Measurements from ENCODE around the gene FRY. TPM values are rescaled to one million over a fixed set of nuclear protein-coding genes. Genes with fewer than 3 reads are reported as not detected.
A peak's percentile ranks its signal among the peaks of the same experiment; 100 is the strongest.

FRY gene
- total RNA-seq, 1 experiment from 2014 or later, result 5.7 TPM

DNA sequence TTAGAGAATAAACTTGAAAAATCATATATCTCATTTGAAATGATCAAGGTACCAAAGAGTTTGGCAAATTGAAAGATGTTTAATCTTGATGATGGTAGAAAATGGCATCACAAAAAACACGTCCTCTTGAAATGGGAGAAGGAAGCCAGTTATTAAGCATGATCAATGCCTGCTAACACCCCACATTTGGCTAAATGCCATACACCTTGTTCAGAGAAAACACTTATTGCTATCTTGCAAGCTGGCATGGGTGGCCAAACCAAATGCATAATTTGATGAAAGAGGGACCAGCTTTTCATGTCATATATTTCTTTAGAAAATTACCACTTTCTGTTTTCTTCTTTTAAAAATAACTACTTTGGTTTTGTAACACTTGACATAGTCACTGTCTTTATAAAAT is 142.3 kb downstream of the FRY start:
- DNase-seq (ENCODE audit: low read depth), result no peak

DNA sequence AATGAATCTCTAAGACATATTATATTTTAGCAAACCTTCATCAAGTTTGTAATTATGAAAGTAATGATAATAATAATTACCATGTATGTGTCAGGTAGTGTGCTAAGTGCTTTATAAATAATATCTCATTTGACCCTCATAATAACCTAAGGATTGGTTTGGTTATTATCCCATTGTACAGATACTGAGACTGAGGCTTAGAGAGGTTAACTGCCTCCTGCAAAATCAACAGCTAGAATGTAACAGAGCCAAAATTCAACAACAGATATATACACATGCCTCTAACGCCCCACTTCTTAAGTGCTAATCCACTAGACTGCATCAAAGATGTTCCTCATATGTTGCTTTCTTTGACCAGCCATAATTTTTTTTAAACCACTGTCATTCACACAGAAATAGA is 142.8 kb downstream of the FRY start:
- DNase-seq (ENCODE audit: low read depth), result no peak

DNA sequence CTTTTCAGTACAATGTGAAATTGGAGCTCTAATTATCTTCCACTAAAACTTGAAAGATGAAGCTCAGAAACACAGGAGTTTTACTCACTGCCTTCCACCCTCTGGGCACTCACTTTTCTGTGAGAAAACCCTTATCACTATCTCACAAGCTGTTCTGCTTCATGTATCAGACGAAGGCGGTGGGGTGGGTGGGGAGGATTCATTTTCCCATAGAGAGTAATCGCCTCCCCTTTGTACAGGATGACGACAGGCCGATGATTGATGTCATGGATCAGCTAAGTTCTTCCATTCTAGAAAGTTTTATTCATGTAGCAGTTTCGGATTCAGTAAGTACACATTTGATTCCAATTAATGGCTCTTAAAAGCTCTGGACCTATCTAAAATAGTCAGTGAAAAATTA is 143.7 kb downstream of the FRY start:
- DNase-seq (ENCODE audit: low read depth), result no peak

DNA sequence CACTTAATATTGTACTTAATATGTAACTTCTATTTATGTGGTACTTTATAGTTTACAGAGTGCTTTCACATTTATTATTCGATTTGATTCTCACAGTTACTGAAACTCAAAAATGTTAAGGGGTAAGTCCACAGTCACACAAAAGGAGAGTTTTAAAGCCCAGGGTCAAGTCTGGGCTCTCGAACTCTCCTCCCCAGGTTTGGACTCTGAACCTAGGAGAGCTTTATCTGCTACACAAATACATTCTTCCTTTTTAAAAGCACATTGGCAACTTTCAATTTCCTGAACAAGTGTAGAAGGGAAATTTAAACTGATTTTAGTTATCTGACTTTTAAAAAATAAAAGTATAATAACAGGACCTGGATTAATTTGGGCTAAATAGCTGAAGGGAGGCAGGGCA is 144.4 kb downstream of the FRY start:
- DNase-seq (ENCODE audit: low read depth), result no peak

DNA sequence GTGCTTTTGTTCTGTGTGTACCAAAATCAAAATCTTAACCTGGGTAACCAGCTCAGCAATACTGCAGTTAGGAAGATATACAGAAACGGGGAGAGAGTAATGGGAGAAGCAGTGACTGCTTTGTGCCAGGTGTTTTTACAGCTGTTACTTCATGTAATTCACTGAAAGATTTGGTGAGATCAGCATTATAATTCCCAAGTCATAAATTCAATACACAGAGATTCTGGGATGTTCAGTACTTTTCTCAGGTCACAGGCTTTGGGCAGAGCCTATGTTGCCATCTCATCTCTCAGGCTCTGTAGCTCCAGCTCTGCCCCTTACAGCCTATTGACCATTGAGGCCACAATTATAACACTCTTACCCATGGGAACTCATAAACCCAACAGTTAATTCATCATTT is 145.1 kb downstream of the FRY start:
- DNase-seq (ENCODE audit: low read depth), result no peak

DNA sequence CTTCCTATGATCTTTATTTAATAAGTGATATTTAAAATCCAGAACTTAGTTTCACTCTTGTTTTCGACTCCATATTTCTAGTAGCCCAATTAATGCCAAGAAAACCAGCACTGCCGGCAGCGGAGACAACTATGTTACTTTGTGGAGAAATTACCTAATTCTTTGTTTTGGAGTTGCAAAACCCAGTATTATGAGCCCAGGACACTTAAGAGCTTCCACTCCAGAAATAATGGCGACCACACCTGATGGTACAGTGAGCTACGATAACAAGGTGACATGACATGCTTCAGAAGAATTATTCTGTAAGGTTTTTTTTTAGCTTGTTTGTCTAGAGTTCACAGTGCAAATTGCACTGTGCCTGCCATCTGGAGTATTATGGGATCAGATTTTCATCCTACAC is 147.2 kb downstream of the FRY start:
- no peak for DNase-seq (ENCODE audit: low read depth)

DNA sequence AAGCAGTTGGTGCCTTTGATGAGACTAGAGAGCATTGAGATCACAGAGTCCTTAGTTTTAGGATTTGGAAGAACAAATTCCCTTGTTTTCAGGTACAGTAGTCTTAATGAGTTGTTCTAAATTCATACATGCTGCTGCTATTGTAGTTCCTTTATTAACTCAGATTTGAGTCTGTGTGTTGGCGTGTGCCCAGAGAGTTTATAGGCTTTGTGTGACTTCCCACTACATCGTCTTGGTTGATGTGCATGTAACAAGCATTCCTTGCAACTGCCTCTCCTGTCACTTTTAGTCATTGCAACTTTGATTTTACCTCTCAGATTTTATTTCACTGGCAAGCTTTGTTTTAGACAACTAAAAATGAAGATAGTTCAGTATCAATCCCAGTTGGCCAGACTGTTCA is 148.1 kb downstream of the FRY start:
- DNase-seq (ENCODE audit: low read depth), result no peak

DNA sequence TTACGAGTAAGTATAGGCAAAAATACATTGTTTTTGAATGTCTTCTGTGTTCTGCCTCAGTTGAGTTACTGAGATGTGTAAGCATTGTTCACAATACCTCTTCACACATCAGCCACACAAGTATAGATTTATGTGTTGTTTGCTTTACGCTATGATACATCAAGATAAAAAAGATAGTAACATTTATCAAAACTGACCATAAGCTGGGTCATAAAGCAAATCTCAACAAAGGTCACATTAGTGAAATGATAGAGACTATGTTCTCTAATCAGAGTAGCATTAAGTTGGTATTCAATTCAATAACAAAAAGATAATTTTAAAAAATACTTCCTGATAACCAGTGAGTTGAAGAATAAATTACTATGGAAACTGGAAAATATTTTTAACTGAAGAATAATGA is 156.1 kb downstream of the FRY start:
- no peak for DNase-seq (ENCODE audit: low read depth)

DNA sequence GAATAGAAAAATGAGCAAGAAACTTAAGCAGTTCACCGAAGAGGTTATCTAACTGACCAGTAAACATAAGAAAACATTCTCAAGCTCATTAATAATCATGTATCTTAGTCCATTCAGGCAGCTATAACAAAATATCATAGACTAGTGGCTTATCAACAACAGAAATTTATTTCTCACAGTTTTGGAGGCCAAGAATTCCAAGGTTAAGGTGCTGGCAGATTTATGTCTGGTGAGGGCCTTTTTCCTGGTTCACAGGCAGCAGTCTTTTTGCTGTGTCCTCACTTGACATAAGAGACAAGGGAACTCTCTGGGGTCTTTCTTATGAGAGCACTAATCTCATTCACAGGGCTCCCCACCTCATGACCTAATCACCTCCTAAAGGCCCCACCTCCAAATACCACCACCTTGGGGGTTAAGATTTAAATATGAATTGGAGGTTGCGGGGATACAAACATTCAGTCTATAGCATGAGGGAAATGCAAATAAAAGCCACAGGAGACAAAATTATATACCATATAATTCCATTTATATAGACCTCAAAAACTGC is 160.0 kb downstream of the FRY start:
- no peak for DNase-seq (ENCODE audit: low read depth)

DNA sequence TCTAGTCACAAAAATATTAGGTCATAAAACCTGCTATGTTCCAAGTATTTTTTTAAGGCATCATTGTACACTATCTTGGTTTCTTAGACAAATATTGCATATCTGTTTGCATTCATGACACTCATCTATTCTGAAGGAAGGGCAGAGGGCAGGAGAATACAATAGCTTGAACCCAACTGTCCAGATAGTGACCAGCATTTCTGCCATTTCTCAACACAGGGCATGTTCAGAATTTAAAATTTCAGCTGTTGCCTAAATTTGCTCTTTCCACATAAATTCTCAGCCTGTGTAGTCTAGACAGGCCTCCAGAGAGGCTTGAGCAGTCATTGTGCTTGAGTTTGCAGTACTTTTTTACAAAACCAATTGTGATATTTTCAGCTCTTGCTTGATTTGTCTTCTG is 164.1 kb downstream of the FRY start:
- DNase-seq (ENCODE audit: low read depth), result no peak

DNA sequence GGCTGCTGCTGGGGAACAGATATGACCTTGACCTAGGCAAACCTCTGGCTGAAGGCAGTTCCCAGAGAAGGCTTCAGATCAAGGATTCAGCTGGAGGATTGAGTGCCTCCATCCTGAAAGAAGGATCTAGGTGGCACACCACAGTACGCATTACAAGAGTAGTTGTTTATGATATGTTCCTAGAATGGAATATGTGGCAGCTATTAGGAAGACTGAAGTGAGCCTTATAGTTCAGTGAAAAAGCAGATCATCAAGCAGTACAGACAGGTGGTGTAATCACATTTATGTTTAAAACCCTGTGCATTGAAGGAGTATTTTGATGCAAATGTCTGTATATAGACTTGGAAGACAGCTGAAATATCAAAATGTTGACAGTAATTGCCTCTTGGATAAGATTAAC is 167.6 kb downstream of the FRY start:
- DNase-seq (ENCODE audit: low read depth), result no peak

DNA sequence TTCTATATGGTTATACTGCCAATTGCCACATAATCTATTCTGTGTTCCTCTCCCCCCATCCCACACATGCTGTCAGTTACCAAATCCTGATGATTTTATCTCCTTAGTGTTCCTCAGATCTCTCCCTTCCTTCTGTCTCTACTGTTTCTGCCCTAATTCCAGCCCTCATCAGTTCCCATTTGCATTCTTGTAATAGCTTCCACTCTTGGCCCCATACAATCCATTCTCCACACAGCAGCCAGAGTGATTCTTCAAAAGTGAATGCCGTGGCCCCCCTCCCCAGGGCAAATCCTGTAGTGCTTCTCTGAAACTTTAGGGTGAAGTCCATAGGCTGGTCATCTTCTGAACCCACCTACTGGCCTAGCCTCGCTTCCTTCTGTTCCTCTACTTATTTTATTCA is 169.2 kb downstream of the FRY start:
- DNase-seq (ENCODE audit: low read depth), result no peak

DNA sequence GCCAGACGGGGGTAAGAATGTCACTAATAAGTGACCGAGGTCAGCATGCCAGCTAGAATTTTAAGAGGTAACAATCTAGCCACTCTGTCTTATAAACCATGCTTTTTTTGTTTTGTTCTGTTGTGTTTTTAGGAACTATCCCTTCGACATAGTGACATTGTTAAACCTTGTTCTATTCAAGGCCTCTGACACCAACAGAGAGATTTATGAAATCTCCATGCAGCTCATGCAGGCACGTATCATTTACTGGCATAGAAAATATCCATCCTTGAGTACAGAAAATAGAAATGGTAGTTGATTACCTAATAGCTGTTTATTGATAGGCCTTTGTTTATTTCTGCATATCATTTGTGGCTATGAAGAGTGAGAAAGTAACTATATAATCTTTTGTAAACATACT is 170.2 kb downstream of the FRY start:
- DNase-seq (ENCODE audit: low read depth), result no peak

DNA sequence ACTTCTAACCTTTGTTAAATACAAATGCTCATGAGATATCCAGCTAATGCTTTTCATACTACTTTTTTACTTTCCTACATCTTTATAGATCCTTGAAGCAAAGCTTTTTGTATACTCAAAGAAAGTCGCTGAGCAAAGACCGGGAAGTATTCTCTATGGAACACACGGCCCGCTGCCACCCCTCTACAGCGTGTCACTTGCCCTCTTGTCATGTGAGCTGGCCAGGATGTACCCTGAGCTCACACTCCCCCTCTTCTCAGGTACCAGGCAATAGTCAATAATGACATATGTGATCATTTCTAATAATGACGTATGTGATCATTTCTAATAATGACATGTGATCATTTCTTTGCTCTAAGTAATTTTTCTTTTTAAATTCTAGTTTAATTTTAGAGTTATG is 170.7 kb downstream of the FRY start:
- DNase-seq (ENCODE audit: low read depth), result no peak

DNA sequence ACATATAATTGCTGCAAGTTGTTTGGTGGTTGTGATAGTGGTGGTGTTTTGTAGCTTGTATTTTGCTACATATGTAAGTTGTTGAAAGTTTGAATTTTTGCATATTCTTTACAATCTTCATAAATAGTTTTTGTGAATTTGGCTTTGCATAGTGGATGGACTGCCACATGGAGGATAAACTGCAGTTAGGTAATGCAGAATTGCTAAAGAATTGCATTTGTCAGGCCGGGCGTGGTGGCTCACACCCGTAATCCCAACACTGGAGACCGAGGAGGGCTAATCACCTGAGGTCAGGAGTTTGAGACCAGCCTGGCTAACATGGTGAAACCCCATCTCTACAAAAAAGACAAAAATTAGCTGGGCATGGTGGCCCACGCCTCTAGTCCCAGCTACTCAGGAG is 171.6 kb downstream of the FRY start:
- DNase-seq (ENCODE audit: low read depth), result no peak

DNA sequence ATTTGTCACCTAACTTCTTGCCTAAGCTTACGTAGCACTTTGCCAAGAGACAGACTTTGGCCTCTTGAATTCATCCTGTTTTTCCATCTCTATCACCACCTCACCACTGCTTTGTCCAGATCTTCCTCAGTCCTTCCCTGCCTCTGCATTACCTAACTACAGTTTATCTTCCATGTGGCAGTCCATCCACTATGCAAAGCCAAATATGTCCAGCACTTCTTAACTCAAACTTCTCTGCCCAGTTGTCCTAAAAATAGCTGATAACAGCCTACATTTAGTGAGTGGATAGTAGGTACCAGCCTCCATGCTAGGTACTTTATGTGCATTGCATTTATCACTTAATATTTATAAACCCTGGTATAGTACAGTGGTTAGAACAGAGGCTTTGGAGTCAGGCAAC is 172.2 kb downstream of the FRY start:
- no peak for DNase-seq (ENCODE audit: low read depth)

DNA sequence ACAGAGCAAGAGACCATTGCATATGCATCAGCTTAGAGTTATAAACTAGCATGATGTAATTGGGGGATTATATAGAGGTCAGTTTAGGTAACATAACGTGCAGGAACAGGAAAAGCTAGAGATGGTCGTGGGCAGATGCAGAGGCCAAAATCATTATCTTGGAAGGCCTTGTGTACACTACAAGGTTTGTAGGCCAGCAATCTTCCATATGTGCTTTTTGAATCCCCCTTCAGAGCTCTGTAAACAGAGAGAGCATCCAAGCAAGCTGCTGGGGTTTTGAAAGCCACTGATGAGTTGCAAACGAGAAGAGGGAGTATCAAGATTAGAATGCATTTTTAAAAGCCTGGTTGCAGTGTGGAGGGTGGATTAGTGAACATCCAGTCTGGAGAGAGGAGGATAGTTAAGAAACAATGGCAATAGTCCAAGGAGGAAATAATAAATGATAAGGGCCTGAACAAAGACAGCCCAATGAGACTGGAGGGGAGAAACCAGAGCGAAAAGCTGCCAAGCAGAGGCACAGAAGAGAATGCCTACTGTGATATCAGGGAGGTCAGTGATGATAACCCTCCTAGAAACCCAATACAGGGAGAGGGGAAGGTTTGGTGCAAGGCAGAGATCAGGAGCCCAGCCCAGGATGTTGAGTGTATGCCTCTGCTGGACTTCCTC is 174.0 kb downstream of the FRY start:
- no peak for DNase-seq (ENCODE audit: low read depth)

DNA sequence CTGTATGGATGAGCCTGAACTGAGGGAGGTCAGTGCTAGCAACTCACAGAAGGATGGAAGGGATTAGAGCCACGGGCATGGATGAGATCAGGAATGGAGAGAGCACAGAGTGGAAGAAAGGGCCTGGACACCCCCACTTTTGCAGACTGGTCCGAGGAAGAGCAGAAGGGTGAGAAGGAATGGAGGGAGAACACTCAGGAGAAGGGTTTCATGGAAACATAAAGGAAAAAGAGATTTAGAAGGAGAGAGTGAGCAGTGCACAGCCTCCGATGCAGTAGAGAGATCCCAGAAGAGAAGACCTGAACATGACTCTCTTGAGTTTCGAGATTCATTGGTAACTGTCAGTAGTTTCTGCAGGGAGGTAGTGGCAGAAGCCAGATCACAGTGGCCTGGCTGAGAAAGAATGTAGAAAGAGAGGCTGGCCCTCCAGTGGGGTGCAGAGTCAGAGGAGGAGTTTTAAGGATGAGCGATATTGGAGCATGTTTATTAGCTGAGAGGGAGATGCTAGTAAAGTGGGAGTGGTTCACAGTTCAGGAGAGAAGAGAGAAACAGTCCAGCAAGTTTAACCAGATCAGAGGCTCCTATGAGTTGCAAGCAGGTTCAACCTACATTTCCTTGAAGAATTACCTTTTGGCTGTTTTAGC is 174.6 kb downstream of the FRY start:
- DNase-seq (ENCODE audit: low read depth), result peak; percentile 14

DNA sequence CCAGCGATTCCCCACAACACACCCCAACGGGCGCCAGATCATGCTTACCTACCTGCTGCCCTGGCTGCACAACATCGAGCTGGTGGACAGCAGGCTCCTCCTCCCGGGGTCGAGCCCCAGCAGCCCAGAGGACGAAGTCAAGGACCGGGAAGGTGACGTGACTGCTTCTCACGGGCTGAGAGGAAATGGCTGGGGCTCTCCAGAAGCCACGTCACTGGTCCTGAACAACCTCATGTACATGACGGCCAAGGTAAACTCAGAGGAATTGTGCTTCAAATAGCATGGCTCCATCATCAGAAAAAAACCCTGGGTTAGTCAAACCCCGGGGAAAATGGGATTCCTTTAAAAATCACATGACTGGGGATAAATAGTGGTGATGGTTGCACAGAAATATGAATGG is 177.3 kb downstream of the FRY start:
- no peak for DNase-seq (ENCODE audit: low read depth)

DNA sequence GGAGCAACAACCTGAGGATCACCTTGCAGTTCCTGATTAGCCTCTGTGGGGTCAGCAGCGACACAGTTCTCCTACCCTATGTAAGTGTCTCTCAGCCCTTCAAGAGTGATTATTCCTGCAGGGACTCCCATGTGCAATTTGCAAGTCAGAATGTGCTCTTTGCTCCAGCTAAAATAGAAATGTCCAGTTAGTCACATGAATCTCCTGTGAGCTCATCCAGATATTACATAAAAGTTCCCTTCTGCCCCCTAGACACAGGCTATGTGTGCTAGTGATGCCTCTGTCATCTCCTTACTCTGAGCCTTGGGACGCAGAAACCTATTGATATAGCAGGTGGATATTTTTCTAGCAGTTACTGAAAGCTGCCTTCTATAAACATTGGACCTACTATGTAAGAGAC is 178.1 kb downstream of the FRY start:
- DNase-seq (ENCODE audit: low read depth), result no peak

DNA sequence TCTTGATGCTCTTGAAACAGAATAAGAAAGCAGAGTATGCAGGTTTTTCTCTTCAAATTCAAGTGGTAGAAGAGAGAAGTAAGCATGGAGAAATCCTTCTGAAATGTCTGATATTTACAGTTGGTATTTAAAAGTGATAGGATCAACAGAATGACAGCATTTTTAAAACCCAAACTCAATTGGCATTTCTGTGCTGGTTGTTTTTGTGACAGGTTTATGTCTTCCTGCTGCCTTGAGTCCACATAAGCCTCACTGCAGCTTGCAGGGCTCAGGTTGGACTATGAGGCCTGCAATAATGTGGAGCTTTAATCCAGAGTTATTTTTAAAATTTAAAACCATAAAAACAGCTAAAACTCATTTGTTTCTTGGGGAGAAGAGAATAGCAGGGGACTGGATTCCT is 178.5 kb downstream of the FRY start:
- no peak for DNase-seq (ENCODE audit: low read depth)

DNA sequence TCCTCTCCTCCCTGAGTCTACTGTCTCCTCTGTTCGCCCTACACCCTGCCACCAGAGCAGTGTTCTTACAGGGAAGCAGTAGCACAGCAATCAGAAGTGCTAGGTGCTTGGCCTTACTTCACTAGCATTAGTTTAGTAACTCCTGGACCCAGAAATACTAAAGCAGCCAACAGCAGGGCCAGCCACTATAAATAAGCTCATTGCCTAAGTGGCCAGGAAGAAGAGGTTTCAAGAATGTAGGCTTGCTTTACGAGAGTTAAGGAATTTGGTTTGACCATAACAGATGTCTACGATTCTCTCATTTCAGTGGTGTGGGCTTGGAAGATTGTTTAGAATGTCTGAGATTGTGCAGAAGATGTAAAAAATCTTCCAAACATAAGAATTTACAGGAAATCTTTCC is 180.2 kb downstream of the FRY start:
- DNase-seq (ENCODE audit: low read depth), result peak; percentile 81

DNA sequence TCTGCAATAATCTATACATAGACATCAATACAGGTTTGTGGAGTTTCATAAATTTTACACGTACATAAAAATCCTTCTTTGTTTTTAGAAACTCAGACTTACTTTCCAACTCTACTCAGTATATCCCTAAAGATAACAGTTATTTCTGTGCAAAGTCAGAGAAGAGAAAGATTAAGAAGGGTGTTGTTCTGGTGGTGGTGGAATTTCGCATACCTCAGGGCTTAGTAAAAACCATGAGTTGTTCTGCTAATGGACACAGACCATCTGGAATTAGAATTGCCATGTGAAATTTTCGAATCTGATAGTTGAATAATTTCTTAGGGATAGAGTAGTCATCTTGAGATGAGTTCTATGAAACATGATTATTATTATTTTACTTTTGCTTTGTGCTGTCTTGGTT is 180.8 kb downstream of the FRY start:
- peak; percentile 59 for DNase-seq (ENCODE audit: low read depth)

DNA sequence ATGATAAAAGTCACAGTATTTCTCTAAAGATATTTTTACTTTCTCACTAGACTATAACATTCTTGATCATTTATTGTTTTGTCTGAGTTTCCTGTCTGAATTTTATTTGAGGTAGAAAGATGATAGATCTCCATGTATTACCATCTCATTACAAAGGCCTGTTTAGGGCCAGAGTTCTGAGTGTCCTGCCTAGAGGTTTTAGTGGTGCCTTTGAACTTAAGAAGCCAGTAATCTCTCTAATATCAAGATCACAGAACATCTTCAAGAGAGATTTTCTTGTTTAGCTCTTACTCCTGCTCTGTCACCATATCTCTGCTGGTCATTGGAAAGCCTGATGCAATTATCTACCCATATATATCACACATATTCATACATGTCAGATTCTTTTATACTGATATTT is 182.1 kb downstream of the FRY start:
- DNase-seq (ENCODE audit: low read depth), result no peak

All from M059J (cell line).